Measurements from ENCODE around the gene KIAA1549.
A peak's percentile ranks its signal among the peaks of the same experiment; 100 is the strongest.
"Not testable (repeated sequence)": the region's sequence is repeated elsewhere in the genome, so short reads cannot be mapped to it uniquely, and the experiment has no call there.

KIAA1549 gene

DNA sequence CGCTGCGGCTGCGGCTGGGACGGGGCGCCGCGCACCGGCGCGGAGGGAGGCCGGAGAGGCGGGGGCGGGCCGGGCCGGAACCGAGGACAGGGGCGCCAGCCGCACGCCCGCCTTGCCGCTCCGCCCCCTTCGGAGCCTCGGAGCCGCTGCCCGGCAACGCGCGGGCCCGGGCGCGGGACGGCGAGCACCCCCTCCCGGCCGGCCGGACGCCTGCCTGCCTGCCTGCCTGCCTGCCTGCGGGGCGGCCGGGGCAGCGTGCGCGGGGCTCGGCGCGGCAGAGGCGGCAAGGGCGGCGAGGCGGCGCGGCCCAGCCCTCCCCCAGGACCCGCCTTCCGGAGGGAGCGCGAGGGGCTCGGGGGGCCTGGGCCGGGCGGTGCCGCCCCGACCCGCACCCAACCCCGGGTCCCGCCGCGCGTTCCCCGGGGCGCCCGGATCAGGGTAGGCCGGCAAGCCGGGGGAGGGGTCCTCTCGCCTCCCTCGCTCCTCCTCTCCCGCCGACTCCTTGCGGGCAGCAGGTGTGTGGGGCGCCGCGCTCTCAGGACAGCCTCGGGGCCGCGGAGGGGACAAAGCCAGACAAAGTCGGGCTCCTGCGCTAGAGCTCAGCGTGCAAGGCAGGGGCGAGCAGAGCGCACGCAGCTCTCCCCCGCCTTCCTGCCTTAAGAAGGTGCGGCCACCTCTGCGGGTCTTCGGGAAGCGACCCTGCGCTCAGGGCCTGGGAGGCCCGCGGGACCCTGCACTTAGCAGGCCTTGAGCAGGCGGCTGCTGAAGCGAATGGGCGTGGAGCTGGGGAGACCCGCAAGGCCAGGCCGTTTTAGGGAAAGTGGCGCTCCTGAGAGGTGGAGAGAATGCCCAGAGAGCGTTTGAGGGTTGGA, at the start of gene KIAA1549:
Gene KIAA1549 (minus strand): TSS at position 58 of the 872 bp plus-strand sequence. CDS start 120 bp downstream, outside the sequence.
- peak; percentile 78 to 80 for ATAC-seq

DNA sequence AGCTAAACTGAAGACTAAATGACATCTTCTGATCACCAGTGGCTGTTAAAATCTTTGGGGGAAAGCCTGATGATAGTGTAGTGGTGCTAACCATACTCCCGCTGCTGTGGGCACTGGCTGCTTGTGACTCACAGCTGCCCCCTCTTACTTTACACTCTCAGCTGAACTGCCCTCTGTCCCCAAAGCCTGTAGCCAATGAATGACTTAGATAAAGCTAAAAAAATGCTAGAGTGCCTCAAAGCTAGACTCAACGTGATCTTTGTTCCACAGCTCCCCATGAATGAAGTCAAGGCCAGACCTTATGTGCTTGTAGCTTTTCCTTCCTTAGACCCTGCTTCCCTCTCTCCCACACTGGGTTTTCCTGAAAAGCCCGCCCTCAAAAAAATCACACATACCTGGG, 48.2 kb upstream of the KIAA1549 start:
- ATAC-seq: no peak

DNA sequence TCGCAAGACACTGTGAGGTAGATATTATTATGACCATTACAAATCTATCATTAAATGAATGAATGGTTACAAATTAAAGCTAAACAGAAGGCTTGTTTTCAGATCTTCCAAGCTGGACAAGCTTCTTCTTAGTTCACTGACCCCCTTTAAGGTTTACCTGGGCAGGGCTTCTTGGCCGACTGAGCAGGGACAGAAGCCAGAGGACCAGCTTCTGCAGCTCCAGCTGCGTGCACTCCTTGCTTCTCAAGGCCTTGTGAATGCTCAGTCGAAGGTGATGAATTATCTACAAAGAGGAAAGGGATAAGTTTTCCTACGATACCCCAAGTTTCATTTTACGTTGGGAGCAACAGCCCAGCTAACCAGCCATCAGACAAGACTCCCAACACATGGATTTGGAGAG, 45.4 kb upstream of the KIAA1549 start:
- ATAC-seq: no peak

DNA sequence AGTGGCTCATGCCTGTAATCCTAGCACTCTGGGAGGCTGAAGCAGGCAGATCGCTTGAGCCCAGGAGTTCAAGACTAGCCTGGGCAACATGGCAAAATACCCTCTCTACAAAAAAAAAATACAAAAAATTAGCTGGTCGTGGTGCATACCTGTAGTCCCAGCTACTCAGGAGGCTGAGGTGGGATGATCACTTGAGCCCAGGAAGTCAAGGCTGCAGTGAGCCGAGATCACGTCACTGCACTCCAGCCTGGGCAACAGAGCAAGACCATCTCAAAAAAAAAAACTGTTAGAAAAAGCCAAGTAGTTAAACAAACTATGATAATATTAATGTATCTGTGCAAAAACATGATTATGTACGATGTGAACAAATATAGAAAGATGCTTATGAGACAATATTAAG, 44.7 kb upstream of the KIAA1549 start:
- ATAC-seq: not testable (repeated sequence)

DNA sequence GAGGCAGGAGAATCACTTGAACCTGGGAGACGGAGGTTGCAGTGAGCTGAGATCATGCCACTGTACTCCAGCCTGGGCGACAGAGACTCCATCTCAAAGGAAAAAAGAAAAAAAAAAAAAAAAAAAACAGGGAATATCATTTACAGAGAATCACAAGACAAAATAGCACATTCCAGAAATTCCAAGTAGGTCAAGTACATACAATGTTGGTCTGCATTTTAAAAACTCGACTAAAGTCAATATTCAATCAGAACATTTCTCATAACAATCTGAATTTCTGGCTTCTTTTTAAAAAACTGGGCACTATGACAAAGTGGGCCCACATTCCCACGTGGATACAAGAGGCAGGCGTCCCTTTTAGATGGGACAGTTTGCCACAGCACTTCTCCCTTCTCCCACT, 41.9 kb upstream of the KIAA1549 start:
- ATAC-seq: no peak

- no peak for ATAC-seq
Measured at GRCh38 chr7:139022286-139022685, 41.1 kb upstream of the KIAA1549 start.

GRCh38 chr7:139018910-139019309, 37.7 kb upstream of the KIAA1549 start:
- ATAC-seq: no peak

DNA sequence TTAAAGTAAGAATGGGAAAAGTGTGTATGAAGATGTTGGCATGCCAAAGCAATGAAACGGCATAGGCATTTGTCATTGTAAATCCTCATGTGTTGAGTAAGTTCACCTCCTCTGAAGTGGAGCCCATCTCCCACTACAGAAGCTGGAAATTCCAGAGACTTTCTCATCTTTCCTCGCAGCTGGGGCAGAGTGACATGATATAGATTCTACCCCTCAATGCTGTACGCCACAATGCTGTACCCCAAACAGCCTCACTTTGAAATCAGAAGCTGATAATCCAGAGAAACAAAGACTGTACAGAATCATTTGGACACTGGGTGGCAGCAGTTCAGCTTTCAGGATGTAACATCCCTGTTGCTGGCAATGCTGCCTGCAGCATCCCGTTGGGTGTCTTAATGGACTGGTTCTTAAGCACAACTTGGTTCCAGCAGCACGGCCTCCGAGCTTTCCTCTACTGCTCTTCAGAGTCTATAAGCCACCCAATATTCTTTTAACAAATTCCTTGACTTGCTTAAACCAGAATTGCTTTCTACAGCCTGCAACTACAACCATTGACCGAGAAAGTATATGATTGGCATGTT, 35.8 kb upstream of the KIAA1549 start:
- ATAC-seq: peak; percentile 76 to 78

GRCh38 chr7:139011373-139011772, 30.2 kb upstream of the KIAA1549 start:
- no peak for ATAC-seq

GRCh38 chr7:139004321-139005090, 23.3 kb upstream of the KIAA1549 start:
- no peak for ATAC-seq

GRCh38 chr7:138999414-138999813, 18.2 kb upstream of the KIAA1549 start:
- ATAC-seq: no peak

DNA sequence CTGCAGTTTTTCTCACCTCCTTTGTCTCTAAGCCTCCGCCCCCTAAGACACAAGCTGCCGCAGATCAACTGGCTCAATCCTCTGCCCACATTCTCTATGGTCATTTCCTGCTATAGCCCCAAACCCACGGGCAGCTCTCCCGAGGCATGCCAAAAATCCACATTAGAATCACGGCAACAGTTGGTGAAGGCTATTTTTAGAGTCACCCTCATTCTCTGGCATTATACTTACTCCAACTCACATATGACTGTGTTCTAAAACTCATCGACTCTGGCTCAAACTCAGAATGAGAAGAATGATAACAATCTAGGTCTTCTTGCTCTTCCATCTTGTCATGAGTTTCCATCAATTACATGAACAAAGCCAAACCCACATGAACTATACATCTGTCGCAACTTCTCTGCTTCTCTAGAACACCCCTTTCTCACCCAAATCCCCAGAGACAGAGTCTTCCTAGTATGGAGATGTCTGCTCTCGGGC, 10.9 kb upstream of the KIAA1549 start:
- ATAC-seq: no peak

DNA sequence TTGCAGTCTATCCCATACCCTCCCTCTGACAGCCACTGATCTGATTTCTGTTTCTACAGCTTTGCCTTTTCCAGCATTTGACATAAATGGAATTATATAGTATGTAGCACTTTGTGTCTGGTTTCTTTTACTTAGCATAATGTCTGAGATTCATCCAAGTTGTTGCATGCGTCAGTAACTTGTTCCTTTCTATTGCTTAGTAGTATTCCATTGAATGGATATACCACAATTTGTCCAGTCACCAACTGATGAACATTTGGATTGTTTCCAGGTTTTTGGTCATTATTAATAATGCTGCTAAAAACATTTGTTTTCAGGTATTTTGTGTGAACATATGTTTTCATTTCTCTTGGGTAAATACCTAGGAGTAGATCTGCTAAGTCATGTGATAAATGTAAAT, 6.5 kb upstream of the KIAA1549 start:
- no peak for ATAC-seq

- ATAC-seq: no peak
Measured at GRCh38 chr7:138982204-138982623, 1.0 kb upstream of the KIAA1549 start.

- peak; percentile 17 to 18 for ATAC-seq
Measured at GRCh38 chr7:138980563-138981291, 462 bp downstream of the KIAA1549 start.

- no peak for ATAC-seq
Measured at GRCh38 chr7:138979988-138980562, 1.1 kb downstream of the KIAA1549 start.

DNA sequence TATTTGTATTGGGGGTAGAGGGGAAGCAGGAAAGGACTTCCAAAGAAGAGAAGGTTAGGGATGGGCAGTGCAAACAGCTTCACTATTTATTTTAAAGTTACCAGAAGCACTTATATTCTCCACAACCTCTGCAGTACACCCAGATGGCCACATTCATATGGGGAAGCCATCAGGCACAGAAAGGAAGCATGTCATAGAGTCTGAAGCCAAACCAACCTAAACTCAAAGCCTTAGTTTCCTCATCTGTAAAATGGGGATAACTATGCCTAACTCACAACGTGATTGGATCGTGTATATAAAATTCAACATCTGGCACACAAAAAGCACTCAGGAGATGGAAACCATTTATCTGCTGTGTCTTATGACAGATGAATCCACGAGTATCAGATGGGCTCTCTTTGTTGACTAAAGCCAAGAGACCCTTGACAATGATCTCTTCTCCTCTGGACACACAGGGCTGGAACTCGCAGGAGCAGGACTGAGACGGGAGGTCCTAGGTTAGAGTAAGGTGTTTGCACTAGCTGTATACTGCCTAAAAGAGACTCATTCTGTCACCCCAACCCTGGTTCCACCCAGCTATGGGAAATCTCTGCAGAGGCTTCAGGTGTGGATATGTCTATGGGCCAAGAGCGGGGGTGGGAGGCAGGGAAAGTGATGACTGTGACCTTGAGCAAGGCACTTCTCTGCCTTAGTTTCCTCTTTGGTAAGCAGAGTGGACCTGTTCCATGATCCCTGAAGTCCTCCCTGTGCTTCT, 1.8 kb downstream of the KIAA1549 start:
- no peak for ATAC-seq

DNA sequence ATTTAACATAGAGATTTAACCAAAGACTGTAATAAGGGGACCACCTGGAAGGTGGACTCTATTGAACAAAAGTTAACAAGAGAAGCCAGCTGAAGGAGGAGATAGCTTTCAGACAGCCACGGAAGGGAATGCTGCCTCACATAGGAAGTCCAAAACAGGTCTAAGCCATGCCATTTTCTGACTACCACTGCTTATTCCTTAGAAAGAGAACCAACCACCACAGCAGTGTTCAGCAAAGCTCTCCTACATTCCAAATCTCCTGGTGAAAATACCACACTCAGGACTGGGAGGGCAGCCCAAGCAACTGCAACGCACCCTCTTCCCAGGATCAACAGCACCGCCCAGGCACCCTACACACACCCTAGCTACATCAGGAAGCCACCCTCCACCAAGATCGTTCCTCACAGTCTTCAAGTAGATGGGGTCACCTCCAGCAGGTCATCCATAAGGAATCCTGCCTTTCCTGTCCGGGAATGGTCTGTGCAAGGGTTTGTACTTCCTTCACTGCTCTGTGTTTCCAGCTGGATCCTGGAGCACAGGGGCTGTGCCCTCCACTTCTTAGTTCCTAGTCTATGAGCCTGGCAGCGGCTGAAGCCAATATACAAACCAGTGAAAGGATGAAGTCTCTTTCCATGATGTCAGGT, 2.5 kb downstream of the KIAA1549 start:
- no peak for ATAC-seq

DNA sequence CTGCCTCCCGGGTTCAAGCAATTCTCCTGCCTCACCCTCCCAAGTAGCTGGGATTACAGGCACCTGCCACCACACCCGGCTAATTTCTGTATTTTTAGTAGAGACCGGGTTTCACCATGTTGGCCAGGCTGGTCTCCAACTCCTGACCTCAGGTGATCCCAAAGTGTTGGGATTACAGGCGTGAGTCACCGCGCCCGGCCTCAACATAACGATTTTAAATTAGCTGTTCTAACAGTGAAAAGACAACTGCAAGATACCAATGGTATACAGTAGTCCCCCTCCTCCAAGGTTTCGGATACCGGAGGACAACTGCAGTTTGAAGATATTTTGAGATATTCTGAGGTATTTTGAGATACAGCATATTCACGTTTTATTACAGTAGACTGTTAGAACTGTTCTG, 5.0 kb downstream of the KIAA1549 start:
- not testable (repeated sequence) for ATAC-seq

- no peak for ATAC-seq
Measured at GRCh38 chr7:138975343-138976104, 5.7 kb downstream of the KIAA1549 start.
